Trophoblast cell (in vitro differentiated cells and primary cell): Measurements from ENCODE around the gene WDR19.
A peak's percentile ranks its signal among the peaks of the same experiment; 100 is the strongest.
"Not testable (repeated sequence)": the region's sequence is repeated elsewhere in the genome, so short reads cannot be mapped to it uniquely, and the experiment has no call there.

Experiments used
- DNase-seq, 2 donors: peaks; one replicate each; pipeline ENCODE4 v3.0.0-alpha.2; 2016
- H2AFZ ChIP-seq: 2 replicates; pipeline ENCODE4 v1.6.1; 2013; ENCODE audit warnings: low read length, moderate library complexity, mild to moderate bottlenecking; ENCODE audit not compliant: insufficient read depth, poor library complexity
- H2AK5ac ChIP-seq: 2 replicates; pipeline ENCODE4 v1.6.1; 2013; ENCODE audit warnings: mild to moderate bottlenecking, low read length
- H2BK120ac ChIP-seq: 2 replicates; pipeline ENCODE4 v1.6.1; 2013; ENCODE audit warnings: low read length, mild to moderate bottlenecking, moderate library complexity; ENCODE audit not compliant: insufficient read depth, poor library complexity
- H2BK12ac ChIP-seq: 2 replicates; pipeline ENCODE4 v1.6.1; 2013; ENCODE audit warnings: mild to moderate bottlenecking, low read length, moderate library complexity
- H2BK5ac ChIP-seq: 2 replicates; pipeline ENCODE4 v1.6.1; 2013; ENCODE audit warnings: low read length, low read depth, moderate library complexity, mild to moderate bottlenecking; ENCODE audit not compliant: poor library complexity
- H3K14ac ChIP-seq: 2 replicates; pipeline ENCODE4 v1.6.1; 2013; ENCODE audit warnings: mild to moderate bottlenecking, low read length
- H3K18ac ChIP-seq: 2 replicates; pipeline ENCODE4 v1.6.1; 2013; ENCODE audit warnings: mild to moderate bottlenecking, low read length
- H3K23ac ChIP-seq: 2 replicates; pipeline ENCODE4 v1.6.1; 2013; ENCODE audit warnings: low read length
- H3K27ac ChIP-seq: 2 replicates; pipeline ENCODE4 v1.5.1; 2013; ENCODE audit warnings: low read depth, mild to moderate bottlenecking, inconsistent platforms, low read length, moderate library complexity
- H3K27me3 ChIP-seq: 2 replicates; pipeline ENCODE4 v1.6.1; 2013; ENCODE audit warnings: inconsistent platforms, mild to moderate bottlenecking, low read length, moderate library complexity; ENCODE audit not compliant: insufficient read depth
- H3K36me3 ChIP-seq, 2 experiments: 1 replicate in 1 of 2; 2 replicates in 1 of 2; pipeline ENCODE4 v1.6.1; 2013; ENCODE audit warnings: low read length in 2 of 2, mild to moderate bottlenecking in 2 of 2, moderate library complexity in 1 of 2; ENCODE audit not compliant: insufficient read depth in 2 of 2, control insufficient read depth in 1 of 2
- H3K4ac ChIP-seq: 2 replicates; pipeline ENCODE4 v1.6.1; 2013; ENCODE audit warnings: low read depth, mild to moderate bottlenecking, low read length, moderate library complexity
- H3K4me1 ChIP-seq, 2 experiments: 1 replicate in 1 of 2; 2 replicates in 1 of 2; pipeline ENCODE4 v1.6.1; 2013; ENCODE audit warnings: low read length in 2 of 2, mild to moderate bottlenecking in 2 of 2, moderate library complexity in 1 of 2; ENCODE audit not compliant: insufficient read depth in 2 of 2, control insufficient read depth in 1 of 2
- H3K4me2 ChIP-seq: 2 replicates; pipeline ENCODE4 v1.6.1; 2013; ENCODE audit warnings: inconsistent platforms, mild to moderate bottlenecking, low read length, moderate library complexity
- H3K4me3 ChIP-seq: 2 replicates; pipeline ENCODE4 v1.5.1; 2013; ENCODE audit warnings: mild to moderate bottlenecking, low read depth, low read length, inconsistent platforms
- H3K79me1 ChIP-seq: one replicate; pipeline ENCODE4 v1.6.1; 2013; ENCODE audit warnings: low read length
- H3K79me2 ChIP-seq: 2 replicates; pipeline ENCODE4 v1.6.1; 2013; ENCODE audit warnings: low read length, mild to moderate bottlenecking; ENCODE audit not compliant: control insufficient read depth, insufficient read depth, poor library complexity
- H3K9ac ChIP-seq: 2 replicates; pipeline ENCODE4 v1.6.1; 2013; ENCODE audit warnings: mild to moderate bottlenecking, low read length
- H3K9me3 ChIP-seq: 2 replicates; pipeline ENCODE4 v1.6.1; 2013; ENCODE audit warnings: low read depth, mild to moderate bottlenecking, control low read depth, inconsistent platforms, low read length; ENCODE audit not compliant: insufficient read depth
- H4K12ac ChIP-seq: 2 replicates; pipeline ENCODE4 v1.6.1; 2013; ENCODE audit warnings: low read depth, mild to moderate bottlenecking, low read length, moderate library complexity
- H4K8ac ChIP-seq: 2 replicates; pipeline ENCODE4 v1.6.1; 2013; ENCODE audit warnings: low read depth, mild to moderate bottlenecking, low read length, moderate library complexity
- H4K91ac ChIP-seq: one replicate; pipeline ENCODE4 v1.6.1; 2013; ENCODE audit warnings: low read depth, mild to moderate bottlenecking, low read length, moderate library complexity
- WGBS: extraction: QIAGEN DNeasy Blood & Tissue Kit; methylation state at CpG from one replicate; pipeline ENCODE4 v1.1.7; 2013; ENCODE audit warnings: missing lambda C conversion rate; ENCODE audit not compliant: insufficient read length, insufficient coverage; ENCODE audit errors: extremely low coverage; 5-methylcytosine and 5-hydroxymethylcytosine counted together

WDR19 gene

DNA sequence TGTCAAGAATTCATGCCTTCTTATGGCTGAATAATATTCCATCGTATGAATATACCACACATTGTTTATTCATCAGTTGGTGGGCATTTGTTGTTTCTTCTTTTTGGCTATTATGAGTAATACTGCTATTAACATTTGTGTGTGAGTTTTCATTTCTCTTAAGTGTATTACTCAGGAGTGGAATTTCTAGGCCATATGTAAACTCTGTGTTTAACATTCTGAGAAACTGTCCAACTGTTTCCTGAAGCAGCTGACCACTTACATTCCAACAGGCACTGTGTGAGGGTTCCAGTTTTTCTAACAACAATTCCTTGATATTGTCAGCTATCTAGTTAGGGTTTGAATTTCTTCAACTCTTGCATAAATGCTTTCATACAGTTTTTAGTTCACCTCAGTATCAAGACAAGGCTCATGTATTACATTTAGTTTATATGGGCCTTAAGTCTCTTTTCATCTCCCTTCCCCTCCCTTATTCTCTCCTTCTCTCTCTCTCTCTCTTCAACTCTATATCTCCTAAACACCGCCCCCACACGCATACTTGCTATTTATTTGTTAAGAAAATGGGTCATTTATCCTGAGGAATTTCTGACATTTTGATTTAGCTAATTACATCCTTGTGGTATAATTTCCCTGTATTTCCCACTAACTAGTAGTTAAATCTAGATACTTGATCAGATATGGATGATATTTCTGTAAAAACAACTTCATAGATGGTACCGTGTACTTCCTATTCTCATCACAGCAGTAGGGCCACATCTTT is 77.4 kb downstream of the WDR19 start:
- Histone ChIP-seq H4K91ac (no peak overlapping the region), H3K14ac (no peak overlapping the region), H4K12ac (no peak overlapping the region), H2AFZ (no peak overlapping the region), H3K4me3 (no peak overlapping the region), H2AK5ac (no peak overlapping the region), H3K36me3 (peaks cover 0 to 1% of the 10 kb centered on the region in 2 experiments), H3K4me2 (no peak overlapping the region), H2BK12ac (no peak overlapping the region), H3K9me3 (no peaks in the 10 kb centered on the region), H3K79me2 (no peaks in the 10 kb centered on the region), H3K79me1 (no peaks in the 10 kb centered on the region), H3K18ac (no peak overlapping the region), H3K9ac (no peak overlapping the region), H3K4ac (no peak overlapping the region), H3K23ac (no peak overlapping the region), H4K8ac (no peak overlapping the region), H3K27me3 (no peaks in the 10 kb centered on the region), H3K27ac (no peak overlapping the region), H3K4me1 (peaks cover 0 to 3% of the 10 kb centered on the region in 2 experiments), H2BK120ac (no peak overlapping the region), H2BK5ac (no peak overlapping the region)
- peak in 1 of 2 donors; percentile 17 for DNase-seq
- WGBS = 100% methylated on average over 2 of the region's 4 CpGs

DNA sequence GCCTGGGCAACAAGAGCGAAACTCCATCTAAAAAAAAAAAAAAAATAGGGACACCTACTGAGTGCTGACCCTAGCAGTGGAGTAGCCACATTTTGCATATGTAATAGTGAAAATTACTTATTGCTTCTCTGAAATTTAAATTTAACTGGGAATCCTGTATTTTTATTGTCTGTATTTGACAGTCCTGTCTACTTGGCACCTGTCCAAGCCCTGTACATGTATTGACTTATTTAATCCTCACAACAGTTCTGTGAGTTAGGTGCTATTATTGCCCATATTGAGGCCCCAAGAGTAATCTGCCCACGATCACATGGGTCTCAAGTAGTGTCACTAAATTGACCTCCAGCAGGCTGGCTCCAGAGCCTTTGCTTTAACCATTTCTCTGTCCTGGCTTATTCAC is 81.6 kb downstream of the WDR19 start:
- H2BK12ac ChIP-seq = no peak overlapping the region
- no peak overlapping the region for H3K4me3 ChIP-seq
- no peak overlapping the region for H2AK5ac ChIP-seq
- H2AFZ ChIP-seq = no peak overlapping the region
- no peaks in the 10 kb centered on the region for H3K79me1 ChIP-seq
- H3K27ac ChIP-seq = no peak overlapping the region
- H3K79me2 ChIP-seq = no peaks in the 10 kb centered on the region
- no peaks in the 10 kb centered on the region for H3K27me3 ChIP-seq
- no peak overlapping the region for H3K4ac ChIP-seq
- no peak overlapping the region for H4K12ac ChIP-seq
- no peak overlapping the region for H3K14ac ChIP-seq
- no peaks in the 10 kb centered on the region for H3K9me3 ChIP-seq
- H4K8ac ChIP-seq = no peak overlapping the region
- peaks cover 0 to 1% of the 10 kb centered on the region in 2 experiments for H3K36me3 ChIP-seq
- H3K9ac ChIP-seq = no peak overlapping the region
- no CpG with 5 or more reads among the region's 2 CpGs for WGBS
- no peak overlapping the region for H3K23ac ChIP-seq
- no peak overlapping the region for H3K18ac ChIP-seq
- H3K4me1 ChIP-seq = no peaks in the 10 kb centered on the region
- H3K4me2 ChIP-seq = no peak overlapping the region
- no peak overlapping the region for H2BK5ac ChIP-seq
- H2BK120ac ChIP-seq = no peak overlapping the region
- DNase-seq = no peak
- H4K91ac ChIP-seq = no peak overlapping the region

DNA sequence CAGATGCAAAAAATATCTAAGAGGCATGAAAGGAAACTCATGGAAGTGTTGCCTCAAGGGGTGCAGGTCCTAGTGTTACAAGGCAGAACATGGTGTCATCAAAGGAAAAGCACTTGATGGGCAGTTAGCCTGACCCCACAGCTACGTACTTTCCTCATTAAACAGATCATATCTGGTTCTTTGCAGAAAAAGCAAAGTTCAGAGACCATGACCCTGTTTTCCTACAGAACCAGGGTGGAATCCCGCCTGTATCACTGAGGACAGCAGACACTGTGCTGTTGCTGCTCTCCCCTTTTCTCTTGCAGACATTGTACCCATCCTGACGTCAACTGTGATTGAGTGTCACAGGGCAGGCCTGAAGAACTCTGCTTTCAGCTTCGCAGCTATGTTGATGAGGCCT is 92.2 kb downstream of the WDR19 start:
- Histone ChIP-seq H3K27ac (no peak overlapping the region), H4K12ac (no peak overlapping the region), H2AFZ (no peak overlapping the region), H3K14ac (no peak overlapping the region), H3K79me1 (no peaks in the 10 kb centered on the region), H4K8ac (no peak overlapping the region), H3K18ac (no peak overlapping the region), H3K4me3 (no peak overlapping the region), H3K23ac (no peak overlapping the region), H3K27me3 (no peaks in the 10 kb centered on the region), H3K4ac (no peak overlapping the region), H2BK5ac (no peak overlapping the region), H2AK5ac (no peak overlapping the region), H4K91ac (no peak overlapping the region), H3K79me2 (no peaks in the 10 kb centered on the region), H2BK120ac (no peak overlapping the region), H3K4me1 (peaks cover 0 to 3% of the 10 kb centered on the region in 2 experiments), H3K9me3 (peaks cover 2% of the 10 kb centered on the region), H3K9ac (no peak overlapping the region), H2BK12ac (no peak overlapping the region), H3K4me2 (no peak overlapping the region), H3K36me3 (peaks cover 6 to 10% of the 10 kb centered on the region in 2 experiments)
- no CpG with 5 or more reads among the region's 4 CpGs for WGBS
- no peak for DNase-seq

- H3K14ac ChIP-seq, H3K27ac ChIP-seq, H3K4me2 ChIP-seq, DNase-seq, H2AFZ ChIP-seq, H3K4me1 ChIP-seq, H3K79me1 ChIP-seq, H2BK120ac ChIP-seq, H2AK5ac ChIP-seq, H4K12ac ChIP-seq, H3K4ac ChIP-seq, H3K4me3 ChIP-seq, H2BK12ac ChIP-seq, H3K27me3 ChIP-seq, H4K91ac ChIP-seq, H2BK5ac ChIP-seq, H3K79me2 ChIP-seq, H3K23ac ChIP-seq, H4K8ac ChIP-seq, H3K9ac ChIP-seq, H3K9me3 ChIP-seq, H3K18ac ChIP-seq, H3K36me3 ChIP-seq: not testable (repeated sequence)
- no CpG with 5 or more reads among the region's 6 CpGs for WGBS
These were observed 95.3 kb downstream of the WDR19 start for GRCh38 chr4:39277661-39278060.
